Kidney (tissue), 14 donors: Measurements from ENCODE around the gene RPS27L. TPM values are rescaled to one million over a fixed set of nuclear protein-coding genes. Genes with fewer than 3 reads are reported as not detected.
"Not testable (repeated sequence)": the region's sequence is repeated elsewhere in the genome, so short reads cannot be mapped to it uniquely, and the experiment has no call there.

Source experiments
- DNase-seq, 5 donors: peaks; one replicate each; pipeline ENCODE4 v3.0.0-alpha.2; 2013 to 2020
- FAIRE-seq: peaks from 2 replicates; lab custom pipeline; 2012; peaks lifted over from hg19 to GRCh38; lab: Jason Lieb, UNC
- H3K27ac ChIP-seq, 2 donors: one replicate each; pipeline ENCODE4 v1.7.0; 2013; ENCODE audit warnings: low read depth in 2 of 2, low read length in 2 of 2, inconsistent platforms in 1 of 2
- H3K27me3 ChIP-seq: one replicate; pipeline ENCODE4 v1.7.1; 2013; ENCODE audit warnings: low read length, inconsistent platforms; ENCODE audit not compliant: control insufficient read depth, insufficient read depth
- H3K36me3 ChIP-seq, 3 donors: one replicate each; pipeline versions ENCODE4 v1.7.0 to v1.7.1; 2013; ENCODE audit warnings: low read length in 3 of 3, control low read depth in 1 of 3, inconsistent platforms in 1 of 3; ENCODE audit not compliant: insufficient read depth in 3 of 3, control insufficient read depth in 2 of 3
- H3K4me1 ChIP-seq, 3 donors: one replicate each; pipeline versions ENCODE4 v1.7.0 to v1.7.1; 2013; ENCODE audit warnings: low read length in 3 of 3, inconsistent platforms in 1 of 3, low read depth in 1 of 3; ENCODE audit not compliant: control insufficient read depth in 2 of 3, insufficient read depth in 2 of 3
- H3K4me3 ChIP-seq, 3 donors: one replicate each; pipeline versions ENCODE4 v1.7.0 to v1.8.1; 2013; ENCODE audit warnings: low read length in 3 of 3, control low read depth in 1 of 3, inconsistent platforms in 1 of 3
- H3K9ac ChIP-seq, 3 donors: one replicate each; pipeline versions ENCODE4 v1.7.0 to v1.7.1; 2013; ENCODE audit warnings: low read length in 3 of 3, control low read depth in 1 of 3, inconsistent platforms in 1 of 3
- H3K9me3 ChIP-seq, 3 donors: one replicate each; pipeline versions ENCODE4 v1.7.0 to v1.7.1; 2013; ENCODE audit warnings: low read length in 3 of 3, control low read depth in 1 of 3, inconsistent platforms in 1 of 3; ENCODE audit not compliant: control insufficient read depth in 2 of 3, insufficient read depth in 1 of 3
- CTCF ChIP-seq: IDR thresholded peaks from 3 replicates; pipeline ENCODE4 v1.5.1; 2012; ENCODE audit warnings: mild to moderate bottlenecking, moderate library complexity, borderline replicate concordance; ENCODE audit not compliant: insufficient read depth; ENCODE audit errors: extremely low read depth
- intact Hi-C: fragments of 100-400 bp; cut with DNase I; formaldehyde crosslinking; loops from one replicate; pipeline ENCODE4 v1.11.1; 2022
- polyA plus RNA-seq: library from polyadenylated mRNA; stranded (reverse); fragments of 350-450 nt; fragmentation: Illumina TruSeq; extraction: RNeasy Lipid Tissue Mini Kit (QIAGEN cat#74804); gene quantifications from one replicate; pipeline ENCODE4 v1.2.3, GENCODE V29; 2014; ENCODE audit warnings: low read depth, low replicate concordance; ENCODE audit not compliant: insufficient read depth
- total RNA-seq: library from RNA; stranded (reverse); fragmentation: NEBNext Ultra II Directional; extraction: Animal tissue kit (Norgen Biotek cat#: 25700); gene quantifications from one replicate; pipeline ENCODE4 v1.2.1, GENCODE V29; 2021
- donor health status: control.
- donor health status: control.
- donor health status: control.
- donor health status: control.
- donor health status: control.
- donor health status: DM: yes; HTN: yes; CAD: no.
- donor health status: Normal renal cell carcinoma (clear cell type).

Gene RPS27L
- total and polyA plus RNA-seq, 2 donors from 2014 or later: 120 to 372 TPM

GRCh38 chr15:63104727-63105126 is 52.5 kb downstream of the RPS27L start:
- DNase-seq (no peak), FAIRE-seq (no peak)
- Histone ChIP-seq H3K27me3 (no peaks in the 10 kb centered on the region), H3K9me3 (no peaks in the 10 kb centered on the region), H3K4me3 (no peak overlapping the region), H3K9ac (no peak overlapping the region), H3K36me3 (no peaks in the 10 kb centered on the region), H3K27ac (no peak overlapping the region), H3K4me1 (no peaks in the 10 kb centered on the region)
- intact Hi-C loops: no loop called here
- TF ChIP-seq CTCF: no peak

- Histone ChIP-seq H3K27ac (no peak overlapping the region), H3K4me1 (no peaks in the 10 kb centered on the region), H3K9ac (no peak overlapping the region), H3K27me3 (no peaks in the 10 kb centered on the region), H3K9me3 (no peaks in the 10 kb centered on the region), H3K36me3 (no peaks in the 10 kb centered on the region), H3K4me3 (no peak overlapping the region)
- DNase-seq: no peak
- no peak for FAIRE-seq
- intact Hi-C loops: no loop called here
- TF ChIP-seq CTCF: no peak
Measured at GRCh38 chr15:63103416-63103815, 53.9 kb downstream of the RPS27L start.

- not testable (repeated sequence) for H3K4me1 ChIP-seq, DNase-seq, H3K27me3 ChIP-seq, H3K9me3 ChIP-seq, FAIRE-seq, H3K9ac ChIP-seq, H3K36me3 ChIP-seq, H3K27ac ChIP-seq, H3K4me3 ChIP-seq
- intact Hi-C loops: loop anchor here (10.0 kb wide), 1 partner anchor 315 kb away; no protein-coding TSS in a partner anchor
Measured at GRCh38 chr15:63099581-63099980, 57.7 kb downstream of the RPS27L start.

GRCh38 chr15:63098901-63099300 is 58.4 kb downstream of the RPS27L start:
- not testable (repeated sequence) for H3K27me3 ChIP-seq, H3K9ac ChIP-seq, DNase-seq, H3K27ac ChIP-seq, H3K4me3 ChIP-seq, H3K4me1 ChIP-seq, FAIRE-seq, H3K9me3 ChIP-seq, H3K36me3 ChIP-seq
- intact Hi-C loops: loop anchor here (10.0 kb wide), 1 partner anchor 314 kb away; no protein-coding TSS in a partner anchor

Other genes starting within 250 kb of the RPS27L start
- 473 TPM for gene TPM1, start 114.7 kb downstream of the RPS27L start, total RNA-seq
- 252 TPM for gene TPM1, start 114.7 kb downstream of the RPS27L start, polyA plus RNA-seq
- gene LACTB, start 35.6 kb downstream of the RPS27L start, total RNA-seq: 17.6 TPM
- 16.8 TPM for gene LACTB, start 35.6 kb downstream of the RPS27L start, polyA plus RNA-seq
- 33.6 TPM for gene RAB8B, start 32.1 kb upstream of the RPS27L start, total RNA-seq
- gene RAB8B, start 32.1 kb upstream of the RPS27L start, polyA plus RNA-seq: 7.1 TPM
- gene APH1B, start 120.1 kb upstream of the RPS27L start, total RNA-seq: 22.4 TPM
- 12.3 TPM for gene APH1B, start 120.1 kb upstream of the RPS27L start, polyA plus RNA-seq
- 237 TPM for gene CA12, start 224.4 kb upstream of the RPS27L start, total RNA-seq
- gene CA12, start 224.4 kb upstream of the RPS27L start, polyA plus RNA-seq: 242 TPM